Kidney (tissue), 14 donors: ENCODE data around the gene CIB2. TPM values are rescaled to one million over a fixed set of nuclear protein-coding genes. Genes with fewer than 3 reads are reported as not detected.

Experiments used
- DNase-seq, 5 donors: peaks; one replicate each; pipeline ENCODE4 v3.0.0-alpha.2; 2013 to 2020
- FAIRE-seq: peaks from 2 replicates; lab custom pipeline; 2012; peaks lifted over from hg19 to GRCh38; lab: Jason Lieb, UNC
- H3K27ac ChIP-seq, 2 donors: one replicate each; pipeline ENCODE4 v1.7.0; 2013; ENCODE audit warnings: low read depth in 2 of 2, low read length in 2 of 2, inconsistent platforms in 1 of 2
- H3K27me3 ChIP-seq: one replicate; pipeline ENCODE4 v1.7.1; 2013; ENCODE audit warnings: low read length, inconsistent platforms; ENCODE audit not compliant: control insufficient read depth, insufficient read depth
- H3K36me3 ChIP-seq, 3 donors: one replicate each; pipeline versions ENCODE4 v1.7.0 to v1.7.1; 2013; ENCODE audit warnings: low read length in 3 of 3, control low read depth in 1 of 3, inconsistent platforms in 1 of 3; ENCODE audit not compliant: insufficient read depth in 3 of 3, control insufficient read depth in 2 of 3
- H3K4me1 ChIP-seq, 3 donors: one replicate each; pipeline versions ENCODE4 v1.7.0 to v1.7.1; 2013; ENCODE audit warnings: low read length in 3 of 3, inconsistent platforms in 1 of 3, low read depth in 1 of 3; ENCODE audit not compliant: control insufficient read depth in 2 of 3, insufficient read depth in 2 of 3
- H3K4me3 ChIP-seq, 3 donors: one replicate each; pipeline versions ENCODE4 v1.7.0 to v1.8.1; 2013; ENCODE audit warnings: low read length in 3 of 3, control low read depth in 1 of 3, inconsistent platforms in 1 of 3
- H3K9ac ChIP-seq, 3 donors: one replicate each; pipeline versions ENCODE4 v1.7.0 to v1.7.1; 2013; ENCODE audit warnings: low read length in 3 of 3, control low read depth in 1 of 3, inconsistent platforms in 1 of 3
- H3K9me3 ChIP-seq, 3 donors: one replicate each; pipeline versions ENCODE4 v1.7.0 to v1.7.1; 2013; ENCODE audit warnings: low read length in 3 of 3, control low read depth in 1 of 3, inconsistent platforms in 1 of 3; ENCODE audit not compliant: control insufficient read depth in 2 of 3, insufficient read depth in 1 of 3
- intact Hi-C: fragments of 100-400 bp; cut with DNase I; formaldehyde crosslinking; loops from one replicate; pipeline ENCODE4 v1.11.1; 2022
- polyA plus RNA-seq: library from polyadenylated mRNA; stranded (reverse); fragments of 350-450 nt; fragmentation: Illumina TruSeq; extraction: RNeasy Lipid Tissue Mini Kit (QIAGEN cat#74804); gene quantifications from one replicate; pipeline ENCODE4 v1.2.3, GENCODE V29; 2014; ENCODE audit warnings: low read depth, low replicate concordance; ENCODE audit not compliant: insufficient read depth
- total RNA-seq: library from RNA; stranded (reverse); fragmentation: NEBNext Ultra II Directional; extraction: Animal tissue kit (Norgen Biotek cat#: 25700); gene quantifications from one replicate; pipeline ENCODE4 v1.2.1, GENCODE V29; 2021
- TF ChIP-seq, protein P1 (sequence below): IDR thresholded peaks from 3 replicates; pipeline ENCODE4 v1.5.1; 2012; ENCODE audit warnings: mild to moderate bottlenecking, moderate library complexity, borderline replicate concordance; ENCODE audit not compliant: insufficient read depth; ENCODE audit errors: extremely low read depth
- donor health status: control.
- donor health status: control.
- donor health status: control.
- donor health status: control.
- donor health status: control.
- donor health status: DM: yes; HTN: yes; CAD: no.
- donor health status: Normal renal cell carcinoma (clear cell type).

CIB2 gene
- total and polyA plus RNA-seq, 2 donors from 2014 or later = 13.7 to 29.9 TPM

DNA sequence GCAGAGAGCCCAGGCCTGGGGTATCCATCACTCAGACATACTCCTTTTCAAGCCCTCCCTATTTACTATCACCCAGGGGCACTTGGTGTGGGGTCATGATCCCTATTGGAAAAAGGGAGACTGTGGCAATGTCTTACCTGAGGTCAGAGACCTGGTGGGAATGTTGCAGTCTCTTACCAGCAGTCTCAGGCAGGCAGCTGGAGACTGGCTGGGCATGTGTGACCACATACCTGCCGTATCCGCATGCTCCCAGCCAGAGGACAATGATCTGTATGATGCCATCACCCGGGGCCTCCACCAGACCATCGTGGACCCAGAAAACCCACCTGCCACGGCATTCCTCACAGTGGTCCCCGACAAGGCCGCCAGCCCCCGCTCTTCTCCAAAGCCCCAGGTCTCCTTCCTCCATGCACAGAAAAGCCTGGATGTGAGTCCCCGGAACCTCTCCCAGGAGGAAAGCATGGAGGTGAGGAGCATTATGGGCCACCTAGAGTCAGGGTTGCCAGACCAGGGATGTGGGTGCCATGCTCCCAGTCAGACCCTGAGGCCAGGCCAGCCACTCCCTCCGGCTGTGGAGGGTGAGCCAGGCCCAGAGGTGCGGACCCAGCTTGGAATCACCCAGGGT is 33.0 kb downstream of the CIB2 start:
- Histone ChIP-seq H3K9me3 (no peaks in the 10 kb centered on the region), H3K27ac (no peak overlapping the region), H3K4me3 (no peak overlapping the region), H3K9ac (no peak overlapping the region), H3K27me3 (no peaks in the 10 kb centered on the region), H3K36me3 (no peaks in the 10 kb centered on the region), H3K4me1 (peaks cover 0 to 6% (median 0%) of the 10 kb centered on the region in 3 donors)
- TF ChIP-seq, protein P1, sequence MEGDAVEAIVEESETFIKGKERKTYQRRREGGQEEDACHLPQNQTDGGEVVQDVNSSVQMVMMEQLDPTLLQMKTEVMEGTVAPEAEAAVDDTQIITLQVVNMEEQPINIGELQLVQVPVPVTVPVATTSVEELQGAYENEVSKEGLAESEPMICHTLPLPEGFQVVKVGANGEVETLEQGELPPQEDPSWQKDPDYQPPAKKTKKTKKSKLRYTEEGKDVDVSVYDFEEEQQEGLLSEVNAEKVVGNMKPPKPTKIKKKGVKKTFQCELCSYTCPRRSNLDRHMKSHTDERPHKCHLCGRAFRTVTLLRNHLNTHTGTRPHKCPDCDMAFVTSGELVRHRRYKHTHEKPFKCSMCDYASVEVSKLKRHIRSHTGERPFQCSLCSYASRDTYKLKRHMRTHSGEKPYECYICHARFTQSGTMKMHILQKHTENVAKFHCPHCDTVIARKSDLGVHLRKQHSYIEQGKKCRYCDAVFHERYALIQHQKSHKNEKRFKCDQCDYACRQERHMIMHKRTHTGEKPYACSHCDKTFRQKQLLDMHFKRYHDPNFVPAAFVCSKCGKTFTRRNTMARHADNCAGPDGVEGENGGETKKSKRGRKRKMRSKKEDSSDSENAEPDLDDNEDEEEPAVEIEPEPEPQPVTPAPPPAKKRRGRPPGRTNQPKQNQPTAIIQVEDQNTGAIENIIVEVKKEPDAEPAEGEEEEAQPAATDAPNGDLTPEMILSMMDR = no peak
- no peak for FAIRE-seq
- intact Hi-C loops = no loop called here
- peak in 1 of 5 donors; percentile 23 for DNase-seq

DNA sequence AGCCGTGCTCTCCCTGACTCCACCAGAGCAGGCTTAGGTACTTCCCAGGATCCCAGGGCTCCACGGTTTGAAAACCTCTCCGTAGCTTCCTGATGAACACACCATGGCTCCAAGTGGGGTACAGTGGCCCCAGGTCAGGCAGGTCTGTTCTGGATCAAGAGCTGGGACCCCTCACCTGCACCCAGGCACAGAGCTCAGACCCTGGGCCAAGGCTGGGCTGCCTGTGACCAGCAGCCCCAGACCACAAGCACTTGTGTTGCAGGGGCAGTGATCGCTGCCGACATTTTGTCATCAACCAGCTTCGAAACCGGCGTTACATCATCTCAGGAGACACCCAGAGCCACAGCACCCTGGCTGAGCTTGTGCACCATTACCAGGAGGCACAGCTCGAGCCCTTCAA is 33.6 kb downstream of the CIB2 start:
- intact Hi-C loops = no loop called here
- TF ChIP-seq, protein P1 = no peak
- H3K9ac ChIP-seq = no peak overlapping the region
- no peaks in the 10 kb centered on the region for H3K36me3 ChIP-seq
- DNase-seq (peak in 1 of 5 donors; percentile 23), FAIRE-seq (no peak)
- H3K9me3 ChIP-seq = no peaks in the 10 kb centered on the region
- peaks cover 0 to 10% (median 0%) of the 10 kb centered on the region in 3 donors for H3K4me1 ChIP-seq
- H3K4me3 ChIP-seq = no peak overlapping the region
- no peak overlapping the region for H3K27ac ChIP-seq
- H3K27me3 ChIP-seq = no peaks in the 10 kb centered on the region

DNA sequence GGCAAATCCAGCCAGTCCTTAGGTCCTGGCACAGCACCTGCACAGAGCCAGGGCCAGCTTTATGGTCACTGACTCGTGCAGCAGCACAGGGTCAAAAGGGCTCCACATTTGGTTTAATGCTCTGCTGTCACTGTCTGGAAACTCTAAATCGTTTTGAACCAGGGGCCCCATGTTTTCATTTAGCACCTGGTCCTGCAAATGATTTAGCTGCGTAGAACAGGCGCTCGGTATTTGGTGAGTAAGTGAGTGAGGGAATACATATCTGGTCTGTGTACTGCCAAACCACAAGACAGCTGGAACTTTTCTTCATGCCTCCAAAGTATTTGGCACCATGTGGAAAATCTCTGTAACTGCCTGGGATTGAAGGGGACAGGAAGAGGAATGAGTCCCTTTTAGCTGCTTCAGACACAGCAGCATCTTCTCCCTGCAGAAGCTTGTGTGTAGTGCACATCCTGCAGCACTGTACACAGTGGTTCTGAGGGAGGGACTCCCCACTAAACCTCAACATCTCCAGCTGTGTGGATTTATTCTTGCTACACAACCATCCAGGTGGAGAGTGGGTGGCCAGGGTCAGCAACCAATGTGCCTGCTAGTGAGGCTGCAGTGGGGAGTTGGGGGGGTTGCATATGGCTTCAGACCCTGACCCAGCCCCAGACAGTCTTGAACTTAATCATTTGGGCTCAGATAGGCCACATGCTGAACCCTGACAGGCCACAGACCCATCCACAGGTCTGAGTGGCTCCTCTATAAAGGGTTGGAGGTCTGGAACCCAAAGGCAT is 37.8 kb downstream of the CIB2 start:
- intact Hi-C loops = no loop called here
- Histone ChIP-seq H3K9me3 (no peaks in the 10 kb centered on the region), H3K4me1 (peaks cover 0 to 10% (median 0%) of the 10 kb centered on the region in 3 donors), H3K27me3 (no peaks in the 10 kb centered on the region), H3K9ac (no peak overlapping the region), H3K4me3 (no peak overlapping the region), H3K36me3 (no peaks in the 10 kb centered on the region), H3K27ac (no peak overlapping the region)
- DNase-seq = peak in 3 of 5 donors; percentile 39 to 92 (median 67)
- TF ChIP-seq, protein P1 = no peak
- FAIRE-seq = no peak
